Measurements from ENCODE around the gene TBCD.

The TBCD gene

GRCh38 chr17:82812058-82812457, 60.2 kb downstream of the TBCD start:
- H3K4me3 ChIP-seq (ENCODE audit: low read length): no peak overlapping the region
- no peak for TF ChIP-seq ZNF274 (IDR thresholded peaks at IDR 0.05; ENCODE audit: low read depth, low read length)

GRCh38 chr17:82812601-82813000, 60.7 kb downstream of the TBCD start:
- no peak for TF ChIP-seq ZNF274 (IDR thresholded peaks at IDR 0.05; ENCODE audit: low read depth, low read length)
- no peak overlapping the region for H3K4me3 ChIP-seq (ENCODE audit: low read length)

- TF ChIP-seq ZNF274 (IDR thresholded peaks at IDR 0.05; ENCODE audit: low read depth, low read length): no peak
- no peak overlapping the region for H3K4me3 ChIP-seq (ENCODE audit: low read length)
These were observed 61.6 kb downstream of the TBCD start for GRCh38 chr17:82813299-82814051.

GRCh38 chr17:82814834-82815233, 63.0 kb downstream of the TBCD start:
- H3K4me3 ChIP-seq (ENCODE audit: low read length): no peak overlapping the region
- no peak for TF ChIP-seq ZNF274 (IDR thresholded peaks at IDR 0.05; ENCODE audit: low read depth, low read length)

- H3K4me3 ChIP-seq (ENCODE audit: low read length): no peak overlapping the region
- TF ChIP-seq ZNF274 (IDR thresholded peaks at IDR 0.05; ENCODE audit: low read depth, low read length): no peak
These were observed 63.5 kb downstream of the TBCD start for GRCh38 chr17:82815354-82815753.

- no peak for TF ChIP-seq ZNF274 (IDR thresholded peaks at IDR 0.05; ENCODE audit: low read depth, low read length)
- H3K4me3 ChIP-seq (ENCODE audit: low read length): no peak overlapping the region
These were observed 64.0 kb downstream of the TBCD start for GRCh38 chr17:82815790-82816305.

GRCh38 chr17:82816358-82816757, 64.5 kb downstream of the TBCD start:
- H3K4me3 ChIP-seq (ENCODE audit: low read length): no peak overlapping the region
- TF ChIP-seq ZNF274 (IDR thresholded peaks at IDR 0.05; ENCODE audit: low read depth, low read length): no peak

- TF ChIP-seq ZNF274 (IDR thresholded peaks at IDR 0.05; ENCODE audit: low read depth, low read length): no peak
- no peak overlapping the region for H3K4me3 ChIP-seq (ENCODE audit: low read length)
These were observed 66.1 kb downstream of the TBCD start for GRCh38 chr17:82817947-82818346.

- TF ChIP-seq ZNF274 (IDR thresholded peaks at IDR 0.05; ENCODE audit: low read depth, low read length): no peak
- no peak overlapping the region for H3K4me3 ChIP-seq (ENCODE audit: low read length)
These were observed 68.7 kb downstream of the TBCD start for GRCh38 chr17:82820278-82821251.

- no peak for TF ChIP-seq ZNF274 (IDR thresholded peaks at IDR 0.05; ENCODE audit: low read depth, low read length)
- H3K4me3 ChIP-seq (ENCODE audit: low read length): no peak overlapping the region
These were observed 69.7 kb downstream of the TBCD start for GRCh38 chr17:82821554-82821953.

GRCh38 chr17:82822281-82822680, 70.4 kb downstream of the TBCD start:
- TF ChIP-seq ZNF274 (IDR thresholded peaks at IDR 0.05; ENCODE audit: low read depth, low read length): no peak
- no peak overlapping the region for H3K4me3 ChIP-seq (ENCODE audit: low read length)

GRCh38 chr17:82823004-82823403, 71.1 kb downstream of the TBCD start:
- no peak for TF ChIP-seq ZNF274 (IDR thresholded peaks at IDR 0.05; ENCODE audit: low read depth, low read length)
- H3K4me3 ChIP-seq (ENCODE audit: low read length): no peak overlapping the region

GRCh38 chr17:82825540-82826124, 73.8 kb downstream of the TBCD start:
- H3K4me3 ChIP-seq (ENCODE audit: low read length): no peak overlapping the region
- TF ChIP-seq ZNF274 (IDR thresholded peaks at IDR 0.05; ENCODE audit: low read depth, low read length): no peak

GRCh38 chr17:82826211-82826610, 74.3 kb downstream of the TBCD start:
- no peak for TF ChIP-seq ZNF274 (IDR thresholded peaks at IDR 0.05; ENCODE audit: low read depth, low read length)
- no peak overlapping the region for H3K4me3 ChIP-seq (ENCODE audit: low read length)

All from GM08714 (cell line).